GM12874 (cell line): Measurements from ENCODE around the gene MIR17HG.

Experiments
- CTCF ChIP-seq: IDR thresholded peaks from 2 replicates; pipeline ENCODE4 v1.5.1; 2011; ENCODE audit warnings: low read depth, mild to moderate bottlenecking, control low read depth, low read length, moderate library complexity; ENCODE audit not compliant: insufficient read depth

Gene MIR17HG

DNA sequence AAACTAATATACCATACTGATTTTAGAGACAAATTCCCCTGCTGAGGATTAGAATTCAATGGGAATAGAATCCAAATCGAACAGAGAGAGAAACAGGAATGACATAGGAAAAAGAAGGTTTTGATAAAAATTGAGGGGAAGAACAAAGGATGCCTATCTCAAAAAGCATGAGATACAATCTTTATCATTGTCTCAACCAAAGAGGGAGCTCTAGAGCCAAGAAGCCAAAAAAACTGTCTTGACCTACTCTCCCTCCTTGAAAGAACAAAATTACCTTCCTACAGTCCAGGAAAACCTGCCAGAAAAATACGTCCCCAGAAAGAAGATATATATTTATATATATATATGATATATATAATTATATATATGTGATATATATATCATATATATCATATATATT is 39.2 kb upstream of the MIR17HG start:
- TF ChIP-seq CTCF = peak; percentile 31; the same call in 1 of the 2 replicates

DNA sequence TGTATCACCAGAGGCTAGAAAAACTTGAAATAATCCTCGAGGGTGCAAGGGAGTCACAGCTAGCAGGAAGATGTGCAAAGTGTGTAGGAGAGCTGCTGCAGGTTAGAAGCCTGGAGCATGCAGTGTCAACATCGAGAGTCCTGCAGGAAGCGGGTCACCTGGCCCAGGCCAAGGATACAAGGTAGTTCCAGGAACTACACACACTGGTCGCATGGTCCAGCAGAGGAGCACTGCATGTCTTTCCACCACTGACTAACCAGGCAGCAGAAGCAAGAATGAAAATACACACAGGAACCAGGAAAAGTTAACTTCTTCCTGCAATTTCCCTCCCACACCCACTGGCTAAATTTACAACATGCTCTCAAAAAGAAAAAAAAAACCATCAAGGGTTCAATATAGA is 36.0 kb upstream of the MIR17HG start:
- TF ChIP-seq CTCF = no peak

DNA sequence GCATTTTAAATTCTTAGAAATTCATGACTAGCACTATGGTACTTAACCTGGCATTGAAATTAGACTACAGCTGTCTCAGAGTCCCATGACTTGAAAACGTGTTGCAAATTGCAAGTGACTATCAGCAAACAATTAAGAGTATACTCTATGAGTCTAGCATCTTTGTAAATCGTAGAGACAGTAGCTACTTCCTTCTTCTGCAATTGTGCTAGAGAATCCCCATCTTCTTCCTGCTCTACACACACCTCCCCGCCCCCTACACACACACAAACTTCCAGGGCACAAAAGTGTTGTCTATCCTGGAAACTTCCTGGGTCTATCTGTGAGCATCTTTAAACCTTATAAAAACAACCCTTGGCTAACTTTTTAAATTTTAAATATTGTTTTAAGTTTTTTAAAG is 35.2 kb upstream of the MIR17HG start:
- TF ChIP-seq CTCF = no peak

DNA sequence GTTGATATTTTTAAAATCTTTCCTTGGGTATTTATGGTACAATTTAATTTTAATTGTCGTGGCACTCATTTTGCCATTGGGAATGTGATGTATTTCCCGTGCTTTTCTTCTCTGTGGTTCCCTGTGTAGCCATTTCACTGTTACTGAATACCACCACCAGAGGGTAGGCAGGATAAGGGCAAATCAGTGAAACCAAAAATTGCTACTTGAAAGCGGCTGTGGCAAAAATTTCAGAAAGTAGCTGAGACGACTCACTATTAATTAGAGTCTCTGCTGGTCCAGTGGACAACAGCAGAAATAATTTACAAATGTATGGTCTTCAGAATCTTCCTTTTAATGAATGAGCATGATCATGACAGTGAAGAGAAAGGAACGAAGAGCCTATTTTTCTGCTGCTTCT is 34.4 kb upstream of the MIR17HG start:
- TF ChIP-seq CTCF = peak; percentile 64

DNA sequence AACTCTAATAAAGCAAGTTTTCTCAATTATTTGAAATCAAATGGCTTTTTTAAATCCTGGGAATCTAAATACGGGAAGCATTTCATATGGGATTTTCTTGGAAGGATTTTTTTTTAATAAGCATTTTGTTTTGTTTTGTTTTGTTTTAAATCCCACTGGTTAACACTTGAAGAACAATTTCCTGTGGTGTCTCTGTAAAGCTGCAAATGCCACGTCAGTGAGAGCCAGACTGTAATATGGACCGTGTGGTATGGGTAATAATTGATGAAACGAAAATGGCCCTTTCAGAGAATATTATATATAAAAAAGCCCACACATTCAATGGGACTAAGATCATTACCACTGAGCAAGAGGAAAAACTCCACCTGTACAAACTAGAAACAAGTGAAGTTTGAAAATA is 33.9 kb upstream of the MIR17HG start:
- TF ChIP-seq CTCF = no peak

DNA sequence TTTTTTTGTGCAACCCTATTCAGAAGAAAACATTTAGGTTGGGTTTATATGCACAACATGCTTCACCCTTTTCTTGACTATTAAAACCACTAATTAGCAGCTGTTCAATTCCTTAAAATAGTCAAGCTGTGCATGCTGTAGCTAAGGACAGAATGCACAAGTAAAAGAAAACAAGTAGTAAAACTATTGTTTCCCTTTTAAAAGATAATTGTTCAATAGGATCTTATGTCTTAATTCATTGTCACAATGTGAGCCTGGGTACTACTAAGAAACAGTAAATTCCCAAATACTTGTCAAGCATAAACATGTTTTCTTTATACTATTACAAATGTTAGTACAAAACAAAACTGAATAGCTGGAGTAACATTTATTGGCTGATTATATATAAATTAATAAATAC is 32.6 kb upstream of the MIR17HG start:
- no peak for TF ChIP-seq CTCF

DNA sequence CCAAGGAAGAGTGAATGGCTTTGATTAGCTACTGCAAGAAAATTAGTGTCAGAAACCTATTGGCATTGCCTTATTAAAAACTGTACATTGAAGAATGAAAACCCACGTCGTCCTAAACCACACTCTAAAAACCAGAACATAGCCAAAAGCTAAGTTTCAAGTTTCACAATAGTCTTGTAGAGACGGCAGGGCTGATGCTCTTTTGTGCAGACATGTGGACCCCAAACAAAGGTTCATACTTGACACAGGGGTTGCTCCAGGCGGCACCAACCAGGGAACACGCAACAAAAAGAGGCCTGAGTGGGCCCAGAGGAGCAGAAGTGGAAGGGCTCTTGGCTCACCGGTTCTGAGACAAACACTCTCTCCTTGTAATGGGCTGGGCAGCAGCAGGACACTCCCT is 28.6 kb upstream of the MIR17HG start:
- no peak for TF ChIP-seq CTCF

- TF ChIP-seq CTCF = no peak
Observed at GRCh38 chr13:91319996-91320395, 27.5 kb upstream of the MIR17HG start.
